HepG2 (cell line): ENCODE data around the gene CD44. TPM values are rescaled to one million over a fixed set of nuclear protein-coding genes. Genes with fewer than 3 reads are reported as not detected.

ENCODE experiments used
- ATAC-seq: fragments of 200-7000 bp; cut with Tn5 transposase; 3 replicates; pipeline ENCODE4 v1.9.1; 2020; ENCODE audit warnings: mild to moderate bottlenecking, moderate library complexity
- BruUV-seq: library from RNA; stranded (reverse); fragments of 400-500 nt; replicated peaks from 2 replicates; lab custom pipeline; 2021; lab: Mats Ljungman, UMichigan
- CTCF ChIA-PET: fragments of 300-600 bp; formaldehyde crosslinking; extraction: SDS; loops from one replicate; lab custom pipeline; 2021; ENCODE audit warnings: low total read pairs, inconsistent platforms, low intra/inter-chr PET ratio; lab: Yijun Ruan, JAX
- POLR2A ChIA-PET: fragments of 350-600 bp; sonication (Branson Sonifier 250); formaldehyde crosslinking; loops from one replicate; lab custom pipeline; 2020; ENCODE audit warnings: antibody characterized with exemption, inconsistent platforms; lab: Yijun Ruan, JAX
- DNase-seq: peaks from one replicate; pipeline ENCODE4 v3.0.0-alpha.2; 2015; ENCODE audit warnings: low spot score
- FAIRE-seq: peaks from 3 replicates; lab custom pipeline; 2011; peaks lifted over from hg19 to GRCh38; lab: Jason Lieb, UNC
- H2AFZ ChIP-seq: one replicate; pipeline ENCODE4 v1.6.1; 2011; ENCODE audit warnings: low read length, inconsistent platforms
- H3K27ac ChIP-seq: fragments of 300-600 bp; 3 replicates; pipeline ENCODE4 v1.8.0; 2011; ENCODE audit warnings: mixed run types, mild to moderate bottlenecking, mixed read lengths, low read length, inconsistent platforms; ENCODE audit not compliant: insufficient read depth; ENCODE audit errors: extremely low read length
- H3K27me3 ChIP-seq, 2 experiments: fragments of 200-600 bp in 1 of 2; 2 replicates in 1 of 2; 3 replicates in 1 of 2; pipeline versions ENCODE4 v1.6.0 to v1.8.0; 2011; ENCODE audit warnings: low read length in 2 of 2, mild to moderate bottlenecking in 2 of 2, moderate library complexity in 2 of 2, inconsistent platforms in 1 of 2; ENCODE audit not compliant: insufficient read depth in 2 of 2, control insufficient read depth in 1 of 2
- H3K36me3 ChIP-seq, 2 experiments: fragments of 200-600 bp in 1 of 2; replicated peaks in 1 of 2; 2 replicates in 1 of 2; 3 replicates in 1 of 2; pipeline versions ENCODE4 v1.5.1 to v1.8.0; 2011; ENCODE audit warnings: low read length in 2 of 2, inconsistent platforms in 1 of 2; ENCODE audit not compliant: insufficient read depth in 2 of 2, control insufficient read depth in 1 of 2
- H3K4me1 ChIP-seq: 2 replicates; pipeline ENCODE4 v1.5.1; 2012; ENCODE audit warnings: low read length, inconsistent platforms; ENCODE audit not compliant: insufficient read depth
- H3K4me2 ChIP-seq: 2 replicates; pipeline ENCODE4 v1.6.0; 2011; ENCODE audit warnings: low read depth, low read length, inconsistent platforms
- H3K4me3 ChIP-seq, 3 experiments: fragments of 200-600 bp in 1 of 3; sonication (generic), shearing (Covaris generic) in 1 of 3; replicated peaks in 1 of 3; 2 replicates each; pipeline ENCODE4 v1.5.1; 2011 to 2016; ENCODE audit warnings: low read length in 3 of 3, inconsistent platforms in 2 of 3, low read depth in 2 of 3, mild to moderate bottlenecking in 2 of 3, control low read depth in 1 of 3, mixed read lengths in 1 of 3; ENCODE audit not compliant: insufficient read depth in 1 of 3
- H3K79me2 ChIP-seq: one replicate; pipeline ENCODE4 v1.6.1; 2011; ENCODE audit warnings: low read length, inconsistent platforms; ENCODE audit not compliant: insufficient read depth
- H3K9ac ChIP-seq: 2 replicates; pipeline ENCODE4 v1.6.0; 2011; ENCODE audit warnings: mild to moderate bottlenecking, low read depth, low read length, inconsistent platforms; ENCODE audit not compliant: insufficient read depth
- H3K9me3 ChIP-seq: 2 replicates; pipeline ENCODE4 v1.5.1; 2012; ENCODE audit warnings: mild to moderate bottlenecking, low read length
- H4K20me1 ChIP-seq: 2 replicates; pipeline ENCODE4 v1.6.0; 2011; ENCODE audit warnings: inconsistent platforms, mild to moderate bottlenecking, low read length, moderate library complexity; ENCODE audit not compliant: insufficient read depth
- CREB3 ChIP-seq: sonication (generic); formaldehyde crosslinking; IDR thresholded peaks from 2 replicates; pipeline ENCODE4 v1.5.0; 2020; ENCODE audit warnings: missing genetic modification reagents
- E2F2 ChIP-seq: sonication (generic); formaldehyde crosslinking; IDR thresholded peaks from 2 replicates; pipeline ENCODE4 v1.4.0; 2020; ENCODE audit warnings: missing genetic modification reagents, borderline replicate concordance
- IRF1 ChIP-seq: sonication (generic); formaldehyde crosslinking; IDR thresholded peaks from 2 replicates; pipeline ENCODE4 v1.4.0; 2020; ENCODE audit warnings: low read depth, mild to moderate bottlenecking, missing genetic modification reagents
- MAFF ChIP-seq: IDR thresholded peaks from 2 replicates; pipeline ENCODE4 v1.6.1; 2011; ENCODE audit warnings: low read depth, low read length, improper control_type of control experiment
- MAZ ChIP-seq, 2 experiments: sonication (generic) in 1 of 2; formaldehyde crosslinking in 1 of 2; IDR thresholded peaks; 2 replicates each; pipeline versions ENCODE4 v1.5.0 to v1.6.1; 2012 to 2020; ENCODE audit warnings: low read depth in 2 of 2, mild to moderate bottlenecking in 2 of 2, borderline replicate concordance in 1 of 2, improper control_type of control experiment in 1 of 2, low read length in 1 of 2, missing genetic modification reagents in 1 of 2, moderate library complexity in 1 of 2
- MNT ChIP-seq: fragments of 450-650 bp; IDR thresholded peaks from 2 replicates; pipeline ENCODE4 v1.6.1; 2016
- NFRKB ChIP-seq: fragments of 450-650 bp; IDR thresholded peaks from 2 replicates; pipeline ENCODE4 v1.6.1; 2017
- REXO4 ChIP-seq: sonication (generic); formaldehyde crosslinking; IDR thresholded peaks from 2 replicates; pipeline ENCODE4 v1.8.0; 2022; ENCODE audit warnings: missing genetic modification reagents, mild to moderate bottlenecking, borderline replicate concordance
- SIX4 ChIP-seq: sonication (generic); formaldehyde crosslinking; IDR thresholded peaks from 2 replicates; pipeline ENCODE4 v1.4.0; 2020; ENCODE audit warnings: missing genetic modification reagents
- TCF7 ChIP-seq: sonication (generic); IDR thresholded peaks from 2 replicates; pipeline ENCODE4 v1.6.1; 2016; ENCODE audit warnings: antibody characterized with exemption, low read depth
- YEATS2 ChIP-seq: sonication (generic); formaldehyde crosslinking; IDR thresholded peaks from 2 replicates; pipeline ENCODE4 v1.4.0; 2020; ENCODE audit warnings: missing genetic modification reagents, borderline replicate concordance
- ZFP36L1 ChIP-seq: sonication (generic); formaldehyde crosslinking; IDR thresholded peaks from 2 replicates; pipeline ENCODE4 v1.8.0; 2022; ENCODE audit warnings: mild to moderate bottlenecking, missing genetic modification reagents, moderate library complexity
- ZNF232 ChIP-seq: sonication (generic); formaldehyde crosslinking; IDR thresholded peaks from 2 replicates; pipeline ENCODE4 v1.4.0; 2020; ENCODE audit warnings: missing genetic modification reagents, borderline replicate concordance
- ZNF660 ChIP-seq: sonication (generic); formaldehyde crosslinking; IDR thresholded peaks from 2 replicates; pipeline ENCODE4 v1.5.1; 2020; ENCODE audit warnings: mild to moderate bottlenecking, low read depth, missing genetic modification reagents, borderline replicate concordance
- ZNF766 ChIP-seq: sonication (generic); formaldehyde crosslinking; IDR thresholded peaks from 2 replicates; pipeline ENCODE4 v1.5.0; 2020; ENCODE audit warnings: missing genetic modification reagents, borderline replicate concordance
- ZNF770 ChIP-seq: sonication (generic); formaldehyde crosslinking; IDR thresholded peaks from 2 replicates; pipeline ENCODE4 v1.5.0; 2020; ENCODE audit warnings: mild to moderate bottlenecking, missing genetic modification reagents
- ZSCAN12 ChIP-seq: sonication (generic); formaldehyde crosslinking; IDR thresholded peaks from 2 replicates; pipeline ENCODE4 v1.9.0; 2021; ENCODE audit warnings: mild to moderate bottlenecking, missing genetic modification reagents
- WGBS: methylation state at CpG from one replicate; pipeline ENCODE4 v1.1.6; 2017; ENCODE audit warnings: low lambda C conversion rate; 5-methylcytosine and 5-hydroxymethylcytosine counted together
- in situ Hi-C: cut with HindIII; loops from 2 replicates; pipeline ENCODE4 v1.10.0; 2017; ENCODE audit warnings: low pct_unique_long_range_greater_than_20kb; ENCODE audit not compliant: extremely low pct_ligation_motif_present
- intact Hi-C: fragments of 100-400 bp; cut with micrococcal nuclease; formaldehyde crosslinking; loops from one replicate; pipeline ENCODE4 v1.10.0; 2022; ENCODE audit not compliant: unreplicated experiment
- polyA plus RNA-seq, 8 experiments: library from polyadenylated mRNA; depleted of rRNA in 3 of 8; stranded (reverse) in 7 of 8; unstranded in 1 of 8; fragments of >200 nt; fragmentation: Illumina TruSeq in 4 of 8; extraction: Trizol in 4 of 8; gene quantifications; 2 replicates each; pipeline versions ENCODE4 v1.2.1 to v1.2.3, GENCODE V29; 2011 to 2016; ENCODE audit warnings: low read depth in 4 of 8, missing spikeins in 1 of 8, mixed read lengths in 1 of 8; ENCODE audit not compliant: insufficient read depth in 1 of 8
- total RNA-seq, 5 experiments: library from RNA; depleted of rRNA; stranded (reverse); fragments of >200 nt; fragmentation: Illumina TruSeq; extraction: Trizol; gene quantifications; 2 replicates each; pipeline ENCODE4 v1.2.3, GENCODE V29; 2016; ENCODE audit warnings: low read depth in 1 of 5

The CD44 gene
- total and polyA plus RNA-seq, 2 of the 13 experiments (the other 11 are each of a cell fraction or from before 2014, with no cell fraction given), result 0.02 to 0.11 TPM

- TF ChIP-seq ZNF770, result no peak
- TF ChIP-seq NFRKB, result no peak
- TF ChIP-seq IRF1 (CRISPR knock-in tag), result no peak
- TF ChIP-seq ZSCAN12 (CRISPR knock-in tag), result no peak
- TF ChIP-seq ZNF660 (CRISPR knock-in tag), result no peak
- TF ChIP-seq ZNF766, result no peak
- no peak for TF ChIP-seq E2F2 (CRISPR knock-in tag)
- TF ChIP-seq CREB3 (CRISPR knock-in tag), result no peak
These were observed 29.7 kb downstream of the CD44 start (continued) for GRCh38 chr11:35168671-35169070.

- H3K9me3 ChIP-seq, result no peaks in the 10 kb centered on the region
- ChIA-PET CTCF (no interaction called here), POLR2A (no interaction called here)
- no TSS peak for BruUV-seq
- no peak for ATAC-seq
- H4K20me1 ChIP-seq, result no peaks in the 10 kb centered on the region
- no peak overlapping the region for H3K4me2 ChIP-seq
- no peak overlapping the region for H3K4me3 ChIP-seq
- TF ChIP-seq TCF7 (no peak), MAFF (no peak), ZNF232 (CRISPR knock-in tag) (no peak), REXO4 (CRISPR knock-in tag) (no peak), MNT (no peak), MAZ (IDR thresholded peaks at IDR 0.05; ENCODE audit: borderline replicate concordance, low read depth, low read length) (no peak), MAZ (CRISPR knock-in tag; IDR thresholded peaks at IDR 0.05; ENCODE audit: low read depth) (no peak), ZFP36L1 (CRISPR knock-in tag) (no peak), YEATS2 (CRISPR knock-in tag) (no peak), SIX4 (CRISPR knock-in tag) (no peak)
- no peaks in the 10 kb centered on the region for H3K79me2 ChIP-seq
- 18% methylated on average over 2 of the region's 2 CpGs for WGBS
- no peak overlapping the region for H3K27ac ChIP-seq
- in situ Hi-C loops (no loop called here), intact Hi-C loops (no loop called here)
- H3K4me1 ChIP-seq, result peaks cover 17% of the 10 kb centered on the region
- H3K9ac ChIP-seq, result no peak overlapping the region
- no peak for DNase-seq
- H2AFZ ChIP-seq, result no peak overlapping the region
- H3K27me3 ChIP-seq, result no peaks in the 10 kb centered on the region; a peak in 1 of 5 replicates
- no peaks in the 10 kb centered on the region for H3K36me3 ChIP-seq
- FAIRE-seq, result no peak
These were observed 30.1 kb downstream of the CD44 start for GRCh38 chr11:35169112-35169511.
